Globus pallidus (tissue), 1 donor: ENCODE results near the gene STXBP4.

ENCODE experiments used
- DNase-seq: peaks from one replicate; pipeline ENCODE4 v3.0.0-alpha.2; 2015; ENCODE audit warnings: low spot score

The STXBP4 gene

GRCh38 chr17:55174133-55174532 lies 205.6 kb downstream of the STXBP4 start:
- no peak for DNase-seq

GRCh38 chr17:55175788-55176427 lies 207.3 kb downstream of the STXBP4 start:
- no peak for DNase-seq

GRCh38 chr17:55177159-55177854 lies 208.7 kb downstream of the STXBP4 start:
- no peak for DNase-seq

GRCh38 chr17:55177855-55178217 lies 209.3 kb downstream of the STXBP4 start:
- no peak for DNase-seq

- no peak for DNase-seq
Measured at GRCh38 chr17:55186937-55187770, 218.6 kb downstream of the STXBP4 start.

- DNase-seq = no peak
Measured at GRCh38 chr17:55190748-55191147, 222.2 kb downstream of the STXBP4 start.

GRCh38 chr17:55198690-55199370 lies 230.3 kb downstream of the STXBP4 start:
- DNase-seq = no peak

GRCh38 chr17:55200904-55201303 lies 232.3 kb downstream of the STXBP4 start:
- DNase-seq = no peak

GRCh38 chr17:55201308-55201932 lies 232.9 kb downstream of the STXBP4 start:
- DNase-seq = no peak

GRCh38 chr17:55202896-55203295 lies 234.3 kb downstream of the STXBP4 start:
- DNase-seq = no peak

GRCh38 chr17:55208078-55208812 lies 239.7 kb downstream of the STXBP4 start:
- DNase-seq = no peak

GRCh38 chr17:55210292-55210691 lies 241.7 kb downstream of the STXBP4 start:
- no peak for DNase-seq

GRCh38 chr17:55212880-55213279 lies 244.3 kb downstream of the STXBP4 start:
- no peak for DNase-seq

- no peak for DNase-seq
Measured at GRCh38 chr17:55215711-55216110, 247.1 kb downstream of the STXBP4 start.

GRCh38 chr17:55216888-55217287 lies 248.3 kb downstream of the STXBP4 start:
- no peak for DNase-seq

- no peak for DNase-seq
Measured at GRCh38 chr17:55219459-55219858, 250.9 kb downstream of the STXBP4 start.

- no peak for DNase-seq
Measured at GRCh38 chr17:55219934-55220333, 251.4 kb downstream of the STXBP4 start.
